Activated naive CD4-positive, alpha-beta T cell treated with Interleukin-2 at 50 U/mL for 16 hours (primary cell): ENCODE results near the gene SETD4.
"Not testable (repeated sequence)": the region's sequence is repeated elsewhere in the genome, so short reads cannot be mapped to it uniquely, and the experiment has no call there.

Source experiments
- DNase-seq: peaks from one replicate; pipeline ENCODE4 v3.0.0-alpha.2; 2020

SETD4 gene

GRCh38 chr21:36060159-36060921, at the start of gene SETD4:
SETD4 (minus strand) TSS chr21:36060526; CDS start chr21:36058888, 1,638 bp downstream.
- DNase-seq, result peak; percentile 95

GRCh38 chr21:36109868-36110267, 49.5 kb upstream of the SETD4 start:
- DNase-seq, result no peak

GRCh38 chr21:36105327-36105842, 45.1 kb upstream of the SETD4 start:
- DNase-seq, result no peak

- DNase-seq, result peak; percentile 41
These were observed 44.3 kb upstream of the SETD4 start for GRCh38 chr21:36104317-36105300.

GRCh38 chr21:36103434-36103833, 43.1 kb upstream of the SETD4 start:
- DNase-seq, result no peak

GRCh38 chr21:36100971-36101641, 40.8 kb upstream of the SETD4 start:
- no peak for DNase-seq

- DNase-seq, result not testable (repeated sequence)
These were observed 39.4 kb upstream of the SETD4 start for GRCh38 chr21:36099695-36100211.

GRCh38 chr21:36099000-36099399, 38.7 kb upstream of the SETD4 start:
- no peak for DNase-seq

GRCh38 chr21:36098182-36098532, 37.8 kb upstream of the SETD4 start:
- no peak for DNase-seq

GRCh38 chr21:36097427-36098181, 37.3 kb upstream of the SETD4 start:
- DNase-seq, result no peak

- no peak for DNase-seq
These were observed 36.3 kb upstream of the SETD4 start for GRCh38 chr21:36096398-36097290.

GRCh38 chr21:36093512-36093911, 33.2 kb upstream of the SETD4 start:
- DNase-seq, result no peak

GRCh38 chr21:36092681-36093080, 32.4 kb upstream of the SETD4 start:
- DNase-seq, result no peak

GRCh38 chr21:36089946-36090345, 29.6 kb upstream of the SETD4 start:
- no peak for DNase-seq

- DNase-seq, result no peak
These were observed 27.2 kb upstream of the SETD4 start for GRCh38 chr21:36087362-36088138.

- DNase-seq, result no peak
These were observed 21.9 kb upstream of the SETD4 start for GRCh38 chr21:36082237-36082664.

- DNase-seq, result no peak
These were observed 20.1 kb upstream of the SETD4 start for GRCh38 chr21:36080386-36080785.

- no peak for DNase-seq
These were observed 19.3 kb upstream of the SETD4 start for GRCh38 chr21:36079671-36080070.

- peak; percentile 55 for DNase-seq
These were observed 18.8 kb upstream of the SETD4 start for GRCh38 chr21:36079010-36079649.

GRCh38 chr21:36077758-36078157, 17.4 kb upstream of the SETD4 start:
- DNase-seq, result no peak
